MM.1S (cell line): ENCODE data around the gene UBXN7.
"Not testable (repeated sequence)": the region's sequence is repeated elsewhere in the genome, so short reads cannot be mapped to it uniquely, and the experiment has no call there.

Experiments
- CTCF ChIP-seq: fragments of 300-600 bp; sonication (generic); IDR thresholded peaks from 2 replicates; pipeline ENCODE4 v1.5.1; 2016; ENCODE audit warnings: antibody characterized with exemption, low read length, mixed read lengths
- EZH2 ChIP-seq: fragments of 300-600 bp; sonication (generic); optimal IDR thresholded peaks from 2 replicates; pipeline ENCODE3; 2017; ENCODE audit warnings: low read depth, mild to moderate bottlenecking, antibody characterized with exemption, low read length, mixed read lengths

- TF ChIP-seq CTCF, EZH2: not testable (repeated sequence)
These were observed 118.1 kb downstream of the UBXN7 start for GRCh38 chr3:196314086-196314485.
